Activated T-cell treated with anti-CD3 and anti-CD28 coated beads, Interleukin-2, amount 50 U/mL, for 48 hours (primary cell): ENCODE results near the gene NCOA6.

ENCODE experiments used
- DNase-seq, 2 experiments: peaks; one replicate each; pipeline ENCODE4 v3.0.0-alpha.2; 2020

The NCOA6 gene

GRCh38 chr20:34703424-34704176, 121.9 kb downstream of the NCOA6 start:
- DNase-seq, result peak; percentile 47 to 51

DNA sequence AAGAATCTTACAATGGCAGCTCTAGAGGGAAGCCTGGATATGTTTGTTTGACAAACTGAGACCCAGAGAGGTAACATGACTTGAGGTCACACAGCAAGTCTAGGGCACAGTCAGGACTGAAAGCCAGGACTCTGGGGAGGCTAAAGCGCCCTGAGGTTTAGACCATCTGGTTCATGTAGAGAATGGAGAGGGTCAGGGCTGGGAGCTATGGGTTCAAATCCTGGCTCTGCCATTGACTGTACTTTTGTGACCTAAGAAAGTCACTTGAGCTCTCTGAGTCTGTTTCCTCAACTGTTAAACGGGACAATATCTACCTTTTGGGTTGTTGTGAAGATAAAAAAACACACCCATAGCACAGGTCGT, 122.4 kb downstream of the NCOA6 start:
- no peak for DNase-seq

DNA sequence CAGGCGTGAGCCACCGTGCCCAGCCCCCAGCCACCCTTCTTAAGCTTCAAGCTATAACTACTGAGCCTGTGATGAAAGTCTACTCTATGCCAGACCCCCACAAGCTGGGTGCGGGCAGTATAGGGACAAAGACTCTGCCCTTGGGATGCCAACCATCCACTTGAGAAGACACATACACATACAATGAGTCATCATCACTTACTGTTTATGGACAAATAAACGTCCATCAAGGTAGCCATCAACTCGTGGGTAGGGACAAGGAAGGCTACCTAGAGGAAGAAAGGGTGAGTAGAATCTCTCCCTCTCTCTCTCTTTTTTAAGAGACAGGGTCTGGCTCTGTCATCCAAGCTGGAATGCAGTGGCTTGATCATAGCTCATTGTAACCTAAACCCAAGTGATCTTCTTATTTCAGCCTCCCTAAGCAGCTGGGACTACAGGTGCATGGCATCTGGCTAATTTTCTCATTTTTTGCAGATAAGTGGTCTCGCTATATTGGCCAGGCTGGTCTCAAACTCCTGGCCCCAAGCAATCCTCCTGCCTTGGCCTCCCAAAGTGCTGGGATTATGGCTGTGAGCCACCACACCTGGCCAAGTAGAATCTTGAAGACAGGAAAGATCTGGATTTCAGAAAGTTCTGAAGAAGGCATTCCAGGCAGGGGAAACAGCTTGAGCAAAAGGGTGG, 123.9 kb downstream of the NCOA6 start:
- no peak for DNase-seq

GRCh38 chr20:34693414-34693813, 132.0 kb downstream of the NCOA6 start:
- DNase-seq, result no peak

- DNase-seq, result no peak
These were observed 133.6 kb downstream of the NCOA6 start for GRCh38 chr20:34691838-34692237.

DNA sequence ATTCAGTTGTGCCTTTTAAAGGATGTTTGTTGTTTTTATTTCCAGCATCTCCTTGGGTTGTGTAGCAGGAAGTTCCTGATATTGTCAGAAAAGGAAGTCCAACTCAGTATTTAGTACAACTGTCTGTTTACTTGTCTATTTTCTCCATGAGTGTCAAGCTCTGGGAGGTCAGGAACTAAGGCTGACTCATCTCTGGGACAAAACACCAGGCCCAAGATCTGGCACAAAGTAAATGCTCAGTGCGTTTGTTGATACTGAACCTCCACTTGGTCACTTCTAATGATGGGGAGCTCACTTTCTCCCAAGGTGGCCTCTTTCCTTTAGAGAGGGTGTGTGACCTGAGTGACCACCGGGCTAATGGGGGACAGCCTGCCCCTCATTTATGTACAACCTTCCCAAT, 136.0 kb downstream of the NCOA6 start:
- no peak for DNase-seq

- no peak for DNase-seq
These were observed 141.8 kb downstream of the NCOA6 start for GRCh38 chr20:34683667-34684066.

- DNase-seq, result no peak
These were observed 144.8 kb downstream of the NCOA6 start for GRCh38 chr20:34680586-34681175.

- DNase-seq, result peak; percentile 95 to 97
These were observed 148.6 kb downstream of the NCOA6 start, which contains the start of gene PIGU for GRCh38 chr20:34676642-34677373. PIGU (minus strand) TSS chr20:34677092; CDS start chr20:34677085, 7 bp downstream.

- no peak for DNase-seq
These were observed 149.3 kb downstream of the NCOA6 start for GRCh38 chr20:34675993-34676641.

GRCh38 chr20:34675561-34675960, 149.9 kb downstream of the NCOA6 start:
- DNase-seq, result no peak

- no peak for DNase-seq
These were observed 152.0 kb downstream of the NCOA6 start for GRCh38 chr20:34673412-34673811.

DNA sequence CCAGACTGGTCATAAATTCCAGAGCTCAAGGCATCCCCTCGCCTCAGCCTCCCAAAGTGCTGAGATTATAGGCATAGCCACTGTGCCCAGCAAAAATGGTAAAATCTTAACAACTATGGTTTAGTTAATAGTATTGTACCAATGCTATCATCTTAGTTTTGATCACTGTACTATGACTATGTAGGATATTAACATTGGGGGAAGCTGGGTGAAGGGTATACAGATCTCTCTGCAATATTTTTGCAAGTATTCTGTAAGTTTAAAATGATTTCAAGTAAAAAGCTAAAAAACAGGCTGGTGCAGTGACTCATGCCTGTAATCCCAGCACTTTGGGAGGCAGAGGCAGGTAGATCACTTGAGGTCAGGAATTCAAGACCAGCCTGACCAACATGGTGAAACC, 156.4 kb downstream of the NCOA6 start:
- DNase-seq, result no peak
